GM12878 (cell line): ENCODE results near the gene TECTB. TPM values are rescaled to one million over a fixed set of nuclear protein-coding genes. Genes with fewer than 3 reads are reported as not detected.

ENCODE experiments used
- ATAC-seq: fragments of 200-7000 bp; cut with Tn5 transposase; 3 replicates; pipeline ENCODE4 v1.9.1; 2020; ENCODE audit warnings: mild to moderate bottlenecking, moderate library complexity
- BruUV-seq: library from RNA; stranded (reverse); fragments of 400-500 nt; replicated peaks from 2 replicates; lab custom pipeline; 2021; lab: Mats Ljungman, UMichigan
- CTCF ChIA-PET: fragments of 300-600 bp; sonication (Branson Sonifier 250); formaldehyde crosslinking; extraction: SDS; loops from one replicate; lab custom pipeline; 2021; ENCODE audit warnings: inconsistent platforms; lab: Yijun Ruan, JAX
- POLR2A ChIA-PET: fragments of 350-600 bp; formaldehyde crosslinking; extraction: SDS; loops from one replicate; lab custom pipeline; 2021; ENCODE audit warnings: inconsistent platforms; lab: Charles Lee
- RAD21 ChIA-PET: fragments of 300-600 bp; sonication (Branson Sonifier 250); formaldehyde crosslinking; loops from one replicate; lab custom pipeline; 2023; ENCODE audit warnings: antibody characterized with exemption; ENCODE audit not compliant: unreplicated experiment; lab: Charles Lee
- SMC1A ChIA-PET: fragments of 300-600 bp; sonication (Branson Sonifier 250); formaldehyde crosslinking; loops from one replicate; lab custom pipeline; 2023; ENCODE audit not compliant: unreplicated experiment, uncharacterized antibody; lab: Charles Lee
- DNase-seq: peaks from one replicate; pipeline ENCODE4 v3.0.0-alpha.2; 2011; ENCODE audit warnings: low read depth, low spot score
- FAIRE-seq: peaks from 3 replicates; lab custom pipeline; 2011; peaks lifted over from hg19 to GRCh38; lab: Jason Lieb, UNC
- H2AFZ ChIP-seq: 2 replicates; pipeline ENCODE4 v1.6.0; 2011; ENCODE audit warnings: low read depth, low read length, control low read depth; ENCODE audit not compliant: control insufficient read depth
- H3K27ac ChIP-seq: 2 replicates; pipeline ENCODE4 v1.5.1; 2011; ENCODE audit warnings: control low read depth; ENCODE audit not compliant: control insufficient read depth, insufficient read depth
- H3K27me3 ChIP-seq, 2 experiments: replicated peaks in 1 of 2; 2 replicates each; pipeline versions ENCODE4 v1.6.0 to v1.6.1; 2011; ENCODE audit warnings: low read length in 1 of 2; ENCODE audit not compliant: control insufficient read depth in 2 of 2, insufficient read depth in 2 of 2
- H3K36me3 ChIP-seq, 2 experiments: 2 replicates each; pipeline ENCODE4 v1.5.1; 2011; ENCODE audit warnings: low read length in 1 of 2; ENCODE audit not compliant: control insufficient read depth in 2 of 2, insufficient read depth in 2 of 2
- H3K4me1 ChIP-seq: 2 replicates; pipeline ENCODE4 v1.6.1; 2011; ENCODE audit warnings: mild to moderate bottlenecking, low read length, moderate library complexity, mixed read lengths; ENCODE audit not compliant: control insufficient read depth, insufficient read depth
- H3K4me2 ChIP-seq: 2 replicates; pipeline ENCODE4 v1.6.0; 2011; ENCODE audit warnings: control low read depth; ENCODE audit not compliant: control insufficient read depth, insufficient read depth
- H3K4me3 ChIP-seq: fragments of 200-600 bp; sonication (generic); 2 replicates; pipeline ENCODE4 v1.5.1; 2016
- H3K79me2 ChIP-seq: 2 replicates; pipeline ENCODE4 v1.6.0; 2011; ENCODE audit warnings: low read length; ENCODE audit not compliant: control insufficient read depth, insufficient read depth
- H3K9ac ChIP-seq: 2 replicates; pipeline ENCODE4 v1.8.0; 2011; ENCODE audit warnings: low read length, control low read depth, mixed read lengths; ENCODE audit not compliant: control insufficient read depth, insufficient read depth
- H3K9me3 ChIP-seq: replicated peaks from 3 replicates; pipeline ENCODE4 v1.5.1; 2011; ENCODE audit warnings: mild to moderate bottlenecking, low read length; ENCODE audit not compliant: control insufficient read depth, insufficient read depth
- H4K20me1 ChIP-seq: 2 replicates; pipeline ENCODE4 v1.6.0; 2011; ENCODE audit not compliant: control insufficient read depth, insufficient read depth
- CHD1 ChIP-seq: IDR thresholded peaks from 2 replicates; pipeline ENCODE4 v1.6.1; 2012; ENCODE audit warnings: low read depth, low read length, improper control_type of control experiment
- KDM1A ChIP-seq: fragments of 200-600 bp; sonication (generic); IDR thresholded peaks from 2 replicates; pipeline ENCODE4 v1.6.1; 2016; ENCODE audit warnings: borderline replicate concordance
- KLF5 ChIP-seq: fragments of 450-650 bp; IDR thresholded peaks from 2 replicates; pipeline ENCODE4 v1.6.1; 2014; ENCODE audit warnings: mild to moderate bottlenecking; ENCODE audit not compliant: partially characterized antibody
- LARP7 ChIP-seq: fragments of 450-650 bp; IDR thresholded peaks from 2 replicates; pipeline ENCODE4 v1.6.1; 2017; ENCODE audit warnings: mild to moderate bottlenecking
- MTA3 ChIP-seq: IDR thresholded peaks from 2 replicates; pipeline ENCODE4 v1.6.1; 2012; ENCODE audit warnings: low read length, inconsistent platforms, borderline replicate concordance
- POLR2AphosphoS2 ChIP-seq: IDR thresholded peaks from 2 replicates; pipeline ENCODE4 v1.6.1; 2011; ENCODE audit warnings: low read depth, mild to moderate bottlenecking, low read length, improper control_type of control experiment, moderate library complexity
- RBBP5 ChIP-seq: fragments of 200-600 bp; sonication (generic); conservative IDR thresholded peaks from 2 replicates; pipeline ENCODE4 v1.6.1; 2016
- RCOR1 ChIP-seq: conservative IDR thresholded peaks from 2 replicates; pipeline ENCODE4 v1.6.1; 2012; ENCODE audit warnings: low read depth, low read length, improper control_type of control experiment
- RUNX3 ChIP-seq: IDR thresholded peaks from 2 replicates; pipeline ENCODE4 v1.6.1; 2012; ENCODE audit warnings: low read length, inconsistent platforms
- SREBF1 ChIP-seq: IDR thresholded peaks from 2 replicates; pipeline ENCODE4 v1.6.1; 2012; ENCODE audit warnings: mild to moderate bottlenecking, low read length
- TCF7 ChIP-seq: IDR thresholded peaks from 2 replicates; pipeline ENCODE4 v1.6.1; 2014; ENCODE audit warnings: antibody characterized with exemption, borderline replicate concordance
- ZNF207 ChIP-seq: fragments of 450-650 bp; IDR thresholded peaks from 2 replicates; pipeline ENCODE4 v1.6.1; 2014; ENCODE audit warnings: antibody characterized with exemption, mild to moderate bottlenecking, borderline replicate concordance
- WGBS: methylation state at CpG from one replicate; pipeline ENCODE4 v1.1.6; 2016; ENCODE audit warnings: low lambda C conversion rate; ENCODE audit not compliant: insufficient replicate concordance, insufficient coverage; ENCODE audit errors: missing lambda C conversion rate; 5-methylcytosine and 5-hydroxymethylcytosine counted together
- in situ Hi-C: fragments of 300-500 bp; cut with MboI; formaldehyde crosslinking; loops from 9 replicates; pipeline ENCODE4 v1.14.3; 2018; ENCODE audit warnings: mixed read lengths
- intact Hi-C: fragments of 100-400 bp; cut with micrococcal nuclease; formaldehyde crosslinking; loops from one replicate; pipeline ENCODE4 v1.14.2; 2022; ENCODE audit not compliant: unreplicated experiment
- polyA plus RNA-seq, 11 experiments: library from polyadenylated mRNA; depleted of rRNA in 4 of 11; unstranded in 6 of 11; stranded (reverse) in 5 of 11; fragments of >200 nt; fragmentation: Nextera tagmentation in 4 of 11; fragmentation: Illumina TruSeq in 1 of 11; extraction: Ambion mirVana in 4 of 11; extraction: Trizol in 1 of 11; gene quantifications; 1 replicate in 1 of 11; 2 replicates in 10 of 11; pipeline versions ENCODE4 v1.2.1 to v1.2.3, GENCODE V29; 2011 to 2016; ENCODE audit warnings: inconsistent platforms in 2 of 11, missing spikeins in 2 of 11, low read depth in 1 of 11
- total RNA-seq, 4 experiments: library from RNA; depleted of rRNA in 3 of 4; stranded (reverse); fragments of >200 nt in 3 of 4; fragmentation: Illumina TruSeq in 1 of 4; extraction: Trizol in 1 of 4; gene quantifications; 2 replicates each; pipeline versions ENCODE4 v1.2.1 to v1.2.3, GENCODE V29; 2013 to 2021
- TF ChIP-seq, protein P1 (sequence below): fragments of 450-650 bp; IDR thresholded peaks from 2 replicates; pipeline ENCODE4 v1.6.1; 2017; ENCODE audit warnings: mild to moderate bottlenecking, moderate library complexity
- TF ChIP-seq, protein P2 (sequence below): IDR thresholded peaks from 2 replicates; pipeline ENCODE4 v1.6.1; 2011; ENCODE audit warnings: mild to moderate bottlenecking, low read depth, low read length, moderate library complexity; ENCODE audit not compliant: insufficient replicate concordance
- TF ChIP-seq, protein P3 (sequence below): fragments of 150-350 bp; IDR thresholded peaks from 2 replicates; pipeline ENCODE4 v1.6.1; 2016; ENCODE audit warnings: low read depth, low read length

The TECTB gene
- total and polyA plus RNA-seq, 10 of the 15 experiments (the other 5 are each of a cell fraction or from before 2014, with no cell fraction given) = not detected

DNA sequence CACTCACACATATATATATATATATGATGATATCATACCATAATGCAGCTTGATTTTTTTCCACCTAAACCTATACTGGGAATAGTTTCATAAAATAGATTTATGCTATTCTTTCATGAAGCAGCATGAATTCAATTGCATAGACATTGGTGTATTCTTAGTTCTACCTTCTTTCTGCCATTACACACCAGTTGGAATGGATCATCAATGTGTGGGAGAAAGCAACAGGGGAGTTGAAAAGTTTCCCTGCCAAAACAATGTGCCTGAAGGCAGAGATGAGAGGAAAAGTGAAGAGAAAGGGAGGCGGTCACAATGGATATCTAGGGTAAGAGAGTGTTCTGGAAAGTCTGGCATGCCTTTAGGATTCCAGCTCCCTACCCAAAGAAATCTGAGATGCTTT, 65.6 kb downstream of the TECTB start (continued):
- TF ChIP-seq CHD1 (no peak), SREBF1 (no peak), RBBP5 (no peak), ZNF207 (no peak)
- TF ChIP-seq, protein P1, sequence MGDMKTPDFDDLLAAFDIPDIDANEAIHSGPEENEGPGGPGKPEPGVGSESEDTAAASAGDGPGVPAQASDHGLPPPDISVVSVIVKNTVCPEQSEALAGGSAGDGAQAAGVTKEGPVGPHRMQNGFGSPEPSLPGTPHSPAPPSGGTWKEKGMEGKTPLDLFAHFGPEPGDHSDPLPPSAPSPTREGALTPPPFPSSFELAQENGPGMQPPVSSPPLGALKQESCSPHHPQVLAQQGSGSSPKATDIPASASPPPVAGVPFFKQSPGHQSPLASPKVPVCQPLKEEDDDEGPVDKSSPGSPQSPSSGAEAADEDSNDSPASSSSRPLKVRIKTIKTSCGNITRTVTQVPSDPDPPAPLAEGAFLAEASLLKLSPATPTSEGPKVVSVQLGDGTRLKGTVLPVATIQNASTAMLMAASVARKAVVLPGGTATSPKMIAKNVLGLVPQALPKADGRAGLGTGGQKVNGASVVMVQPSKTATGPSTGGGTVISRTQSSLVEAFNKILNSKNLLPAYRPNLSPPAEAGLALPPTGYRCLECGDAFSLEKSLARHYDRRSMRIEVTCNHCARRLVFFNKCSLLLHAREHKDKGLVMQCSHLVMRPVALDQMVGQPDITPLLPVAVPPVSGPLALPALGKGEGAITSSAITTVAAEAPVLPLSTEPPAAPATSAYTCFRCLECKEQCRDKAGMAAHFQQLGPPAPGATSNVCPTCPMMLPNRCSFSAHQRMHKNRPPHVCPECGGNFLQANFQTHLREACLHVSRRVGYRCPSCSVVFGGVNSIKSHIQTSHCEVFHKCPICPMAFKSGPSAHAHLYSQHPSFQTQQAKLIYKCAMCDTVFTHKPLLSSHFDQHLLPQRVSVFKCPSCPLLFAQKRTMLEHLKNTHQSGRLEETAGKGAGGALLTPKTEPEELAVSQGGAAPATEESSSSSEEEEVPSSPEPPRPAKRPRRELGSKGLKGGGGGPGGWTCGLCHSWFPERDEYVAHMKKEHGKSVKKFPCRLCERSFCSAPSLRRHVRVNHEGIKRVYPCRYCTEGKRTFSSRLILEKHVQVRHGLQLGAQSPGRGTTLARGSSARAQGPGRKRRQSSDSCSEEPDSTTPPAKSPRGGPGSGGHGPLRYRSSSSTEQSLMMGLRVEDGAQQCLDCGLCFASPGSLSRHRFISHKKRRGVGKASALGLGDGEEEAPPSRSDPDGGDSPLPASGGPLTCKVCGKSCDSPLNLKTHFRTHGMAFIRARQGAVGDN = no peak
- TF ChIP-seq, all 136 proteins: peak for 0

DNA sequence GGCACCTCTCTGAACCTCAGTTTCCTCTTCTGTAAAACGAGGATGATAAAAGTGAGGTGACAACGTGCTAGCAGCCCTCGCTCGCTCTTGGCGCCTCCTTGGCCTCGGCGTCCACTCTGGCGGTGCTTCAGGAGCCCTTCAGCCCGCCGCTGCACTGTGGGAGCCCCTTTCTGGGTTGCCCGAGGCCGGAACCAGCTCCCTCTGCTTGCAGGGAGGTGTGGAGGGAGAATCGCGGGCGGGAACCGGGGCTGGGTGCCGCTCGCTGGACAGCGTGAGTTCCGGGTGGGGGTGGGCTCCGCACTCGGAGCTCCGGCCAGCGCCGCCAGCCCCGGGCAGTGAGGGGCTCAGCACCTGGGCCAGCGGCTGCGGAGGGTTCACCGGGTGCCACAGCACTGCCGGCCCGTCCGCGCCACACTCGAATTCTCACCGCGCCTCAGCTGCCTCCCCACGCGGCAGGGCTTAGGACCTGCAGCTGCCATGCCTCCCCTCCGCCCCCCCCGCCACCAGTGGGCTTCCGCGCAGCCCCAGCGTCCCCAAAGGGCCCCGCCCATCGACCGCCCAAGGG, 66.4 kb downstream of the TECTB start:
- Histone ChIP-seq H3K27ac (no peak overlapping the region), H3K4me1 (no peaks in the 10 kb centered on the region), H3K9me3 (no peaks in the 10 kb centered on the region), H3K9ac (no peak overlapping the region), H3K36me3 (no peaks in the 10 kb centered on the region), H3K4me3 (no peak overlapping the region), H2AFZ (no peak overlapping the region), H3K27me3 (no peaks in the 10 kb centered on the region), H4K20me1 (no peaks in the 10 kb centered on the region), H3K4me2 (no peak overlapping the region), H3K79me2 (no peaks in the 10 kb centered on the region)
- no peak for DNase-seq
- ChIA-PET POLR2A (no interaction called here), SMC1A (interaction anchor here (1.2 kb wide), 1 partner anchor 15 kb away, joined by 3 read pairs; no protein-coding TSS in a partner anchor), CTCF (interaction anchor here (0.9 to 1.5 kb wide), 3 partner anchors 13 to 85 kb away, joined by 3 to 4 read pairs (median 3); no protein-coding TSS in a partner anchor), RAD21 (no interaction called here)
- BruUV-seq = no TSS peak
- no peak for ATAC-seq
- in situ Hi-C loops (no loop called here), intact Hi-C loops (no loop called here)
- WGBS = 78% methylated on average over 43 of the region's 46 CpGs
- FAIRE-seq = no peak
- no peak for TF ChIP-seq ZNF207
- TF ChIP-seq KLF5 = no peak
- TF ChIP-seq POLR2AphosphoS2 = no peak
- no peak for TF ChIP-seq LARP7
- TF ChIP-seq, protein P2, sequence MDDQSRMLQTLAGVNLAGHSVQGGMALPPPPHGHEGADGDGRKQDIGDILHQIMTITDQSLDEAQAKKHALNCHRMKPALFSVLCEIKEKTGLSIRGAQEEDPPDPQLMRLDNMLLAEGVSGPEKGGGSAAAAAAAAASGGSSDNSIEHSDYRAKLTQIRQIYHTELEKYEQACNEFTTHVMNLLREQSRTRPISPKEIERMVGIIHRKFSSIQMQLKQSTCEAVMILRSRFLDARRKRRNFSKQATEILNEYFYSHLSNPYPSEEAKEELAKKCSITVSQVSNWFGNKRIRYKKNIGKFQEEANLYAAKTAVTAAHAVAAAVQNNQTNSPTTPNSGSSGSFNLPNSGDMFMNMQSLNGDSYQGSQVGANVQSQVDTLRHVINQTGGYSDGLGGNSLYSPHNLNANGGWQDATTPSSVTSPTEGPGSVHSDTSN = no peak
- no peak for TF ChIP-seq RUNX3
- TF ChIP-seq TCF7 = no peak
- TF ChIP-seq MTA3 = no peak
- TF ChIP-seq, protein P3, sequence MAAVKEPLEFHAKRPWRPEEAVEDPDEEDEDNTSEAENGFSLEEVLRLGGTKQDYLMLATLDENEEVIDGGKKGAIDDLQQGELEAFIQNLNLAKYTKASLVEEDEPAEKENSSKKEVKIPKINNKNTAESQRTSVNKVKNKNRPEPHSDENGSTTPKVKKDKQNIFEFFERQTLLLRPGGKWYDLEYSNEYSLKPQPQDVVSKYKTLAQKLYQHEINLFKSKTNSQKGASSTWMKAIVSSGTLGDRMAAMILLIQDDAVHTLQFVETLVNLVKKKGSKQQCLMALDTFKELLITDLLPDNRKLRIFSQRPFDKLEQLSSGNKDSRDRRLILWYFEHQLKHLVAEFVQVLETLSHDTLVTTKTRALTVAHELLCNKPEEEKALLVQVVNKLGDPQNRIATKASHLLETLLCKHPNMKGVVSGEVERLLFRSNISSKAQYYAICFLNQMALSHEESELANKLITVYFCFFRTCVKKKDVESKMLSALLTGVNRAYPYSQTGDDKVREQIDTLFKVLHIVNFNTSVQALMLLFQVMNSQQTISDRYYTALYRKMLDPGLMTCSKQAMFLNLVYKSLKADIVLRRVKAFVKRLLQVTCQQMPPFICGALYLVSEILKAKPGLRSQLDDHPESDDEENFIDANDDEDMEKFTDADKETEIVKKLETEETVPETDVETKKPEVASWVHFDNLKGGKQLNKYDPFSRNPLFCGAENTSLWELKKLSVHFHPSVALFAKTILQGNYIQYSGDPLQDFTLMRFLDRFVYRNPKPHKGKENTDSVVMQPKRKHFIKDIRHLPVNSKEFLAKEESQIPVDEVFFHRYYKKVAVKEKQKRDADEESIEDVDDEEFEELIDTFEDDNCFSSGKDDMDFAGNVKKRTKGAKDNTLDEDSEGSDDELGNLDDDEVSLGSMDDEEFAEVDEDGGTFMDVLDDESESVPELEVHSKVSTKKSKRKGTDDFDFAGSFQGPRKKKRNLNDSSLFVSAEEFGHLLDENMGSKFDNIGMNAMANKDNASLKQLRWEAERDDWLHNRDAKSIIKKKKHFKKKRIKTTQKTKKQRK = no peak
- no peak for TF ChIP-seq KDM1A
- no peak for TF ChIP-seq RCOR1
